HCT116 (cell line): ENCODE measurements around the gene STIM2. TPM values are rescaled to one million over a fixed set of nuclear protein-coding genes. Genes with fewer than 3 reads are reported as not detected.

Source experiments
- ATAC-seq: fragments of 200-7000 bp; cut with Tn5 transposase; 2 replicates; pipeline ENCODE4 v1.9.1; 2020; ENCODE audit warnings: mild to moderate bottlenecking, moderate library complexity
- BruUV-seq: library from RNA; stranded (reverse); fragments of 400-500 nt; replicated peaks from 2 replicates; lab custom pipeline; 2021; lab: Mats Ljungman, UMichigan
- CTCF ChIA-PET: fragments of 300-600 bp; sonication (Branson Sonifier 250); formaldehyde crosslinking; loops from one replicate; lab custom pipeline; 2021; ENCODE audit warnings: antibody characterized with exemption; lab: Charles Lee
- POLR2A ChIA-PET: fragments of 300-600, 350-600 bp; sonication (Branson Sonifier 250); formaldehyde crosslinking; loops from one replicate; lab custom pipeline; 2021; ENCODE audit warnings: antibody characterized with exemption; lab: Charles Lee
- RAD21 ChIA-PET, 2 experiments: fragments of 300-600 bp; sonication (Branson Sonifier 250); formaldehyde crosslinking; loops; one replicate each; lab custom pipeline; 2023; ENCODE audit warnings: low total read pairs in 2 of 2; ENCODE audit not compliant: uncharacterized antibody in 2 of 2, unreplicated experiment in 2 of 2, low non-redundant PET in 1 of 2; lab: Charles Lee
- DNase-seq: peaks from one replicate; pipeline ENCODE4 v3.0.0-alpha.2; 2010; ENCODE audit warnings: low read depth, low spot score
- H2AFZ ChIP-seq: fragments of 200-600 bp; shearing (Covaris generic), sonication (generic); 2 replicates; pipeline ENCODE4 v1.6.1; 2017; ENCODE audit warnings: low read depth, mixed run types, mixed read lengths, antibody characterized with exemption, low read length; ENCODE audit not compliant: poor library complexity, severe bottlenecking
- H3K27ac ChIP-seq: 2 replicates; pipeline ENCODE4 v1.5.1; 2012; ENCODE audit warnings: low read depth, low read length
- H3K27me3 ChIP-seq: fragments of 200-600 bp; sonication (generic); 2 replicates; pipeline ENCODE4 v1.6.1; 2016; ENCODE audit warnings: mixed run types, low read length, mixed read lengths; ENCODE audit not compliant: insufficient read depth
- H3K36me3 ChIP-seq, 2 experiments: fragments of 200-500 bp in 1 of 2; fragments of 200-600 bp in 1 of 2; sonication (Bioruptor generic) in 1 of 2; sonication (generic) in 1 of 2; 2 replicates each; pipeline versions ENCODE4 v1.5.1 to v1.6.1; 2014 to 2016; ENCODE audit warnings: low read length in 2 of 2, inconsistent platforms in 1 of 2, mixed read lengths in 1 of 2, mixed run types in 1 of 2; ENCODE audit not compliant: insufficient read depth in 2 of 2, control insufficient read depth in 1 of 2
- H3K4me1 ChIP-seq, 2 experiments: fragments of 200-600 bp in 1 of 2; sonication (generic) in 1 of 2; 2 replicates each; pipeline versions ENCODE4 v1.5.1 to v1.6.1; 2012 to 2017; ENCODE audit warnings: low read length in 2 of 2, inconsistent platforms in 1 of 2, mild to moderate bottlenecking in 1 of 2, mixed read lengths in 1 of 2, mixed run types in 1 of 2, moderate library complexity in 1 of 2; ENCODE audit not compliant: insufficient read depth in 2 of 2, control insufficient read depth in 1 of 2
- H3K4me2 ChIP-seq: fragments of 200-600 bp; sonication (generic); 2 replicates; pipeline ENCODE4 v1.6.1; 2017; ENCODE audit warnings: mixed run types, low read length, mixed read lengths
- H3K4me3 ChIP-seq, 2 experiments: fragments of 200-600 bp in 1 of 2; sonication (generic) in 1 of 2; replicated peaks in 1 of 2; 2 replicates each; pipeline ENCODE4 v1.5.1; 2011 to 2016; ENCODE audit warnings: low read length in 2 of 2, control low read depth in 1 of 2, low read depth in 1 of 2, mild to moderate bottlenecking in 1 of 2, mixed read lengths in 1 of 2, mixed run types in 1 of 2
- H3K79me2 ChIP-seq: fragments of 200-600 bp; sonication (generic); 2 replicates; pipeline ENCODE4 v1.6.1; 2017; ENCODE audit warnings: mild to moderate bottlenecking, mixed run types, low read length, moderate library complexity, mixed read lengths; ENCODE audit not compliant: insufficient read depth
- H3K9ac ChIP-seq: fragments of 200-600 bp; sonication (generic); 2 replicates; pipeline ENCODE4 v1.6.1; 2016; ENCODE audit warnings: low read length, mixed read lengths
- H3K9me2 ChIP-seq: fragments of 200-600 bp; sonication (generic), shearing (Covaris generic); 2 replicates; pipeline ENCODE4 v1.6.1; 2017; ENCODE audit warnings: mixed run types, mild to moderate bottlenecking, moderate library complexity; ENCODE audit not compliant: insufficient read depth
- H3K9me3 ChIP-seq, 2 experiments: fragments of 200-500 bp in 1 of 2; fragments of 200-600 bp in 1 of 2; sonication (Bioruptor generic) in 1 of 2; sonication (generic) in 1 of 2; 2 replicates each; pipeline ENCODE4 v1.6.1; 2014 to 2017; ENCODE audit warnings: low read length in 2 of 2, mixed read lengths in 2 of 2, inconsistent platforms in 1 of 2, low read depth in 1 of 2, mild to moderate bottlenecking in 1 of 2, mixed run types in 1 of 2, moderate library complexity in 1 of 2; ENCODE audit not compliant: control insufficient read depth in 1 of 2, insufficient read depth in 1 of 2
- H4K20me1 ChIP-seq: fragments of 200-600 bp; sonication (generic), shearing (Covaris generic); 2 replicates; pipeline ENCODE4 v1.6.1; 2017; ENCODE audit warnings: mixed run types, mild to moderate bottlenecking, moderate library complexity; ENCODE audit not compliant: insufficient read depth
- EGR1 ChIP-seq: IDR thresholded peaks from 2 replicates; pipeline ENCODE4 v1.6.1; 2012; ENCODE audit warnings: low read depth
- EZH2 ChIP-seq: fragments of 200-600 bp; sonication (generic); IDR thresholded peaks from 2 replicates; pipeline ENCODE4 v1.6.1; 2017; ENCODE audit warnings: antibody characterized with exemption, mixed run types
- FOSL1 ChIP-seq: IDR thresholded peaks from 2 replicates; pipeline ENCODE4 v1.6.1; 2012; ENCODE audit warnings: low read depth
- JUND ChIP-seq: IDR thresholded peaks from 2 replicates; pipeline ENCODE4 v1.6.1; 2012
- POLR2A ChIP-seq: IDR thresholded peaks from 2 replicates; pipeline ENCODE4 v1.7.0; 2011; ENCODE audit warnings: borderline replicate concordance; ENCODE audit not compliant: insufficient read depth, insufficient read length; ENCODE audit errors: extremely low read depth
- SIN3A ChIP-seq: IDR thresholded peaks from 2 replicates; pipeline ENCODE4 v1.6.1; 2012; ENCODE audit warnings: low read depth
- YY1 ChIP-seq: IDR thresholded peaks from 2 replicates; pipeline ENCODE4 v1.6.1; 2011; ENCODE audit warnings: low read length, low read depth, moderate library complexity, mild to moderate bottlenecking; ENCODE audit not compliant: insufficient replicate concordance; ENCODE audit errors: extremely low read depth
- ZNF274 ChIP-seq: fragments of 200-500 bp; sonication (Bioruptor generic); IDR thresholded peaks from 2 replicates; pipeline ENCODE4 v1.6.1; 2014; ENCODE audit warnings: mild to moderate bottlenecking, low read depth, low read length, inconsistent platforms
- intact Hi-C: fragments of 100-400 bp; cut with micrococcal nuclease; formaldehyde crosslinking; loops from 2 replicates; pipeline ENCODE4 v1.10.0; 2022
- total RNA-seq: library from RNA; stranded (reverse); gene quantifications from one replicate; pipeline ENCODE4 v1.2.1, GENCODE V29; 2021; ENCODE audit not compliant: unreplicated experiment
- TF ChIP-seq, protein P1 (sequence below): IDR thresholded peaks from 2 replicates; pipeline ENCODE4 v1.6.1; 2012
- TF ChIP-seq, protein P2 (sequence below): IDR thresholded peaks from 2 replicates; pipeline ENCODE4 v1.6.1; 2012
- TF ChIP-seq, protein P3 (sequence below), 3 experiments: fragments of 200-600 bp in 1 of 3; sonication (generic) in 1 of 3; IDR thresholded peaks in 2 of 3; conservative IDR thresholded peaks in 1 of 3; 2 replicates each; pipeline ENCODE4 v1.5.1; 2012 to 2017; ENCODE audit warnings: low read depth in 2 of 3, low read length in 2 of 3, antibody characterized with exemption in 1 of 3, borderline replicate concordance in 1 of 3, control low read depth in 1 of 3, mild to moderate bottlenecking in 1 of 3, mixed read lengths in 1 of 3, mixed run types in 1 of 3, moderate library complexity in 1 of 3; ENCODE audit not compliant: insufficient read depth in 1 of 3
- TF ChIP-seq, protein P4 (sequence below): IDR thresholded peaks from 2 replicates; pipeline ENCODE4 v1.6.1; 2012; ENCODE audit warnings: low read depth

The STIM2 gene
- total RNA-seq, 1 experiment from 2014 or later: 65.9 TPM

DNA sequence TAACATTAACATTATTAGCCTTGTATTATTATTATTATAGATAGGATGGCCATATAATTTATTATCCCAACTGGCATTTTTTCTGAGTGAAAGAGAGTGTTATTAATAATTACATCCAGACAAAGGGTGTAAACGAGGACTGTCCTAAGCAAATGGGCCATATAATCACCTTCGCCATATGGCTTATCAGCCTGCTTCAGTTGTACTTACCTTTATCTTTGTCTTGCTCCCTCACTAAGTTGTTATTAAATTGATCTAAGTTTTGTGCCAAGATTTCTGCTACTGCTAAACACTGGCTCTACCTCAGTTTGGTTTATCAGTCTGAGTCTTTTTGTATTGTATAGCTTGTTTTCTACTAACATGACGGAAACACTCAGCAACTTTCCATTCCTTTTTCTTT, 76.9 kb downstream of the STIM2 start:
- Histone ChIP-seq H3K27me3 (no peaks in the 10 kb centered on the region), H3K9ac (no peak overlapping the region), H4K20me1 (no peaks in the 10 kb centered on the region; the same call in 1 of the 2 replicates), H3K4me2 (no peak overlapping the region), H3K79me2 (peaks cover 3% of the 10 kb centered on the region; the same call in 1 of the 2 replicates), H2AFZ (no peak overlapping the region), H3K4me1 (peaks cover 9% of the 10 kb centered on the region in 2 experiments), H3K27ac (no peak overlapping the region), H3K4me3 (no peak overlapping the region), H3K9me3 (no peaks in the 10 kb centered on the region), H3K36me3 (no peaks in the 10 kb centered on the region), H3K9me2 (no peaks in the 10 kb centered on the region)
- ChIA-PET POLR2A (no interaction called here), CTCF (interaction anchor here (0.7 kb wide), 1 partner anchor 17 kb away, joined by 3 read pairs; no protein-coding TSS in a partner anchor), RAD21 (no interaction called here)
- BruUV-seq: no TSS peak
- no peak for TF ChIP-seq FOSL1
- no peak for TF ChIP-seq POLR2A
- TF ChIP-seq YY1: no peak
- TF ChIP-seq, protein P1, sequence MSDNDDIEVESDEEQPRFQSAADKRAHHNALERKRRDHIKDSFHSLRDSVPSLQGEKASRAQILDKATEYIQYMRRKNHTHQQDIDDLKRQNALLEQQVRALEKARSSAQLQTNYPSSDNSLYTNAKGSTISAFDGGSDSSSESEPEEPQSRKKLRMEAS: no peak
- no peak for TF ChIP-seq ZNF274
- TF ChIP-seq EZH2: no peak
- DNase-seq: no peak
- intact Hi-C loops: no loop called here
- no peak for ATAC-seq

DNA sequence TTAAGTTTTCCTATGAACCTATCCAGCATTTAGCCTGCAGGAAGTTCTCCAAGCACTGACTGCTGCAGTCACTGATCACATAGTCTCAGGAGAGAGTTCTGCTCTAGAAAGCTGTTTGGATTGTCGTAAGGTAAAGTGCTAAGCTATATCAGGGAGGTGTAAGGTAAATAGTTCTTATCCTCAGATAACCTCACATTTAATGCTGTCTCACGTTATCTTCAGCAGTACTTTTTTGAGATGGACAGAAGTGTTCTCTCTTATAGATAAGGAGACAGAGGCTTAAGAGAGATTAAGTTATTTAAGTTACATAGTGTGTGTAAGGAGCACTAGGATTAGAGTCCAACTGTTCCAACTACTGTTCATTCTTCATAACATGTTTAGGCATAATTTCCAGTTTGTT, 77.9 kb downstream of the STIM2 start:
- DNase-seq (no peak), ATAC-seq (no peak)
- H4K20me1 ChIP-seq: no peaks in the 10 kb centered on the region; the same call in 1 of the 2 replicates
- H3K9me2 ChIP-seq: no peaks in the 10 kb centered on the region
- peaks cover 9% of the 10 kb centered on the region in 2 experiments for H3K4me1 ChIP-seq
- ChIA-PET POLR2A (no interaction called here), CTCF (no interaction called here), RAD21 (no interaction called here)
- no TSS peak for BruUV-seq
- H3K27ac ChIP-seq: no peak overlapping the region
- no peak overlapping the region for H3K4me3 ChIP-seq
- no peak overlapping the region for H3K4me2 ChIP-seq
- H3K79me2 ChIP-seq: peaks cover 10% of the 10 kb centered on the region; the same call in 1 of the 2 replicates
- H3K36me3 ChIP-seq: no peaks in the 10 kb centered on the region
- intact Hi-C loops: no loop called here
- H3K9me3 ChIP-seq: no peaks in the 10 kb centered on the region
- no peak overlapping the region for H3K9ac ChIP-seq
- H3K27me3 ChIP-seq: no peaks in the 10 kb centered on the region
- H2AFZ ChIP-seq: no peak overlapping the region
- no peak for TF ChIP-seq EZH2
- no peak for TF ChIP-seq SIN3A
- no peak for TF ChIP-seq YY1
- TF ChIP-seq EGR1: no peak
- TF ChIP-seq, protein P2, sequence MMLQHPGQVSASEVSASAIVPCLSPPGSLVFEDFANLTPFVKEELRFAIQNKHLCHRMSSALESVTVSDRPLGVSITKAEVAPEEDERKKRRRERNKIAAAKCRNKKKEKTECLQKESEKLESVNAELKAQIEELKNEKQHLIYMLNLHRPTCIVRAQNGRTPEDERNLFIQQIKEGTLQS: no peak
- TF ChIP-seq, protein P3, sequence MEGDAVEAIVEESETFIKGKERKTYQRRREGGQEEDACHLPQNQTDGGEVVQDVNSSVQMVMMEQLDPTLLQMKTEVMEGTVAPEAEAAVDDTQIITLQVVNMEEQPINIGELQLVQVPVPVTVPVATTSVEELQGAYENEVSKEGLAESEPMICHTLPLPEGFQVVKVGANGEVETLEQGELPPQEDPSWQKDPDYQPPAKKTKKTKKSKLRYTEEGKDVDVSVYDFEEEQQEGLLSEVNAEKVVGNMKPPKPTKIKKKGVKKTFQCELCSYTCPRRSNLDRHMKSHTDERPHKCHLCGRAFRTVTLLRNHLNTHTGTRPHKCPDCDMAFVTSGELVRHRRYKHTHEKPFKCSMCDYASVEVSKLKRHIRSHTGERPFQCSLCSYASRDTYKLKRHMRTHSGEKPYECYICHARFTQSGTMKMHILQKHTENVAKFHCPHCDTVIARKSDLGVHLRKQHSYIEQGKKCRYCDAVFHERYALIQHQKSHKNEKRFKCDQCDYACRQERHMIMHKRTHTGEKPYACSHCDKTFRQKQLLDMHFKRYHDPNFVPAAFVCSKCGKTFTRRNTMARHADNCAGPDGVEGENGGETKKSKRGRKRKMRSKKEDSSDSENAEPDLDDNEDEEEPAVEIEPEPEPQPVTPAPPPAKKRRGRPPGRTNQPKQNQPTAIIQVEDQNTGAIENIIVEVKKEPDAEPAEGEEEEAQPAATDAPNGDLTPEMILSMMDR (IDR thresholded peaks at IDR 0.05 in 2 of 3, conservative IDR thresholded peaks at IDR 0.05 in 1 of 3; ENCODE audit: borderline replicate concordance in 1 of 3, insufficient read depth in 1 of 3, low read depth in 2 of 3, low read length in 2 of 3): no peak
- no peak for TF ChIP-seq JUND
- no peak for TF ChIP-seq POLR2A
- TF ChIP-seq, protein P4, sequence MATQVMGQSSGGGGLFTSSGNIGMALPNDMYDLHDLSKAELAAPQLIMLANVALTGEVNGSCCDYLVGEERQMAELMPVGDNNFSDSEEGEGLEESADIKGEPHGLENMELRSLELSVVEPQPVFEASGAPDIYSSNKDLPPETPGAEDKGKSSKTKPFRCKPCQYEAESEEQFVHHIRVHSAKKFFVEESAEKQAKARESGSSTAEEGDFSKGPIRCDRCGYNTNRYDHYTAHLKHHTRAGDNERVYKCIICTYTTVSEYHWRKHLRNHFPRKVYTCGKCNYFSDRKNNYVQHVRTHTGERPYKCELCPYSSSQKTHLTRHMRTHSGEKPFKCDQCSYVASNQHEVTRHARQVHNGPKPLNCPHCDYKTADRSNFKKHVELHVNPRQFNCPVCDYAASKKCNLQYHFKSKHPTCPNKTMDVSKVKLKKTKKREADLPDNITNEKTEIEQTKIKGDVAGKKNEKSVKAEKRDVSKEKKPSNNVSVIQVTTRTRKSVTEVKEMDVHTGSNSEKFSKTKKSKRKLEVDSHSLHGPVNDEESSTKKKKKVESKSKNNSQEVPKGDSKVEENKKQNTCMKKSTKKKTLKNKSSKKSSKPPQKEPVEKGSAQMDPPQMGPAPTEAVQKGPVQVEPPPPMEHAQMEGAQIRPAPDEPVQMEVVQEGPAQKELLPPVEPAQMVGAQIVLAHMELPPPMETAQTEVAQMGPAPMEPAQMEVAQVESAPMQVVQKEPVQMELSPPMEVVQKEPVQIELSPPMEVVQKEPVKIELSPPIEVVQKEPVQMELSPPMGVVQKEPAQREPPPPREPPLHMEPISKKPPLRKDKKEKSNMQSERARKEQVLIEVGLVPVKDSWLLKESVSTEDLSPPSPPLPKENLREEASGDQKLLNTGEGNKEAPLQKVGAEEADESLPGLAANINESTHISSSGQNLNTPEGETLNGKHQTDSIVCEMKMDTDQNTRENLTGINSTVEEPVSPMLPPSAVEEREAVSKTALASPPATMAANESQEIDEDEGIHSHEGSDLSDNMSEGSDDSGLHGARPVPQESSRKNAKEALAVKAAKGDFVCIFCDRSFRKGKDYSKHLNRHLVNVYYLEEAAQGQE: no peak
